HAP-1 (cell line): ENCODE data around the gene TBCC.
"Not testable (repeated sequence)": the region's sequence is repeated elsewhere in the genome, so short reads cannot be mapped to it uniquely, and the experiment has no call there.

Source experiments
- DNase-seq, 2 experiments: peaks; one replicate each; pipeline ENCODE4 v3.0.0-alpha.2; 2016 to 2020; ENCODE audit warnings: low spot score in 2 of 2
- H3K27me3 ChIP-seq: fragments of 250-450 bp; sonication (Bioruptor Pico); 2 replicates; pipeline ENCODE4 v1.5.1; 2020; ENCODE audit warnings: low read depth, mild to moderate bottlenecking, moderate library complexity
- H3K36me3 ChIP-seq: fragments of 250-450 bp; sonication (Bioruptor Pico); replicated peaks from 2 replicates; pipeline ENCODE4 v1.5.1; 2020; ENCODE audit warnings: mild to moderate bottlenecking
- H3K4me1 ChIP-seq: fragments of 250-450 bp; sonication (Bioruptor Pico); 2 replicates; pipeline ENCODE4 v1.5.1; 2020; ENCODE audit warnings: mild to moderate bottlenecking
- H3K4me3 ChIP-seq: fragments of 250-450 bp; sonication (Bioruptor Pico); 2 replicates; pipeline ENCODE4 v1.5.1; 2020; ENCODE audit warnings: mild to moderate bottlenecking, moderate library complexity
- H3K9me3 ChIP-seq: fragments of 250-450 bp; sonication (Bioruptor Pico); 2 replicates; pipeline ENCODE4 v1.5.1; 2020; ENCODE audit warnings: mild to moderate bottlenecking, moderate library complexity
- in situ Hi-C: fragments of 300-500 bp; cut with MboI; formaldehyde crosslinking; loops from 3 replicates; pipeline ENCODE4 v1.14.3; 2020; ENCODE audit warnings: low sequenced_read_pairs, inconsistent platforms, mixed read lengths

Gene TBCC

DNA sequence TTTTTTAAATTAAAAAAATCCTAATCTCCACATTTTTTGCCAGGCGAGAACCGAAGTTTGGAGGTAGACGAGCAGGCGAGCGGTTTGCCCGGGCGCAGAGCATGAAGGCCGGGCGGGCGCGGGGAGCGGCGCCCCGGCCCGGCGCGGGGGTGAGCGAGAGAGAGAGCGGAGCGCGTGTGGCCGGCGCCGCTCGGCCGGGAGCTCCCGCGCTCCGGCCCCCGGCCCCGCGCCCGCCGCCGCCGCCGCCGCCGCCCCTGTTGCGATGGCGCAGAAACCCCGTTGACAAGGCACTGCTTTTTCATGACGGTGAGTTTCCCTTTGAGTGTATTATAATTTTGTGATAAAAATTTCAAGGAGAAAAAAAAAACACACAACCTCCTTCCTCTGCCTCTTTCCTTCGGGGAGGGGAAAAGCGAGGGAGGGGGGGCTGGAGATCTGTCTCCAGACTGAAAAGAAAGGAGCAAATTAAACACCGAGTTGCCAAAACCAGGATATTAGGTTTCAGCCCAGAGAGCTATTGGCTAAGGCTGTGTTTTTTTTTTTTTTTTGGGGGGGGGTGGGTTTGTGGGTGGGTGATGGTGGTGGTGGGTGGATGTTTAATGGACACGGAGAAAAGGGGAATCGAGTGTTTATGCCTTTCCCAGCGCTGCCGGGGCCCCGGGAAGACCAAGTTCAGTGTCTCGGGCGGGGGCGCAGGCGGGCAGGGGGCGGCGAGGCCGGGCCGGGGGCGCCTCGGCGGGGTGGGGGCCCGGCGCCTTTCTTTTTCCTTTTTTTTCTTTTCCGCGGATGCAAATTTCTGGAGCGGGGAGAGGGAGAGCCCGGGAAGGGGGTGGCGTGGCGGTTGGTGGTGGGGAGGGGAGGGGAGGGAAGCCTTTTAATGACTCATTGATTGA is 36.1 kb upstream of the TBCC start, which contains the start of gene BICRAL:
Gene BICRAL, plus strand, starts transcription at position 257 of the 893 bp plus-strand sequence. CDS start 39,971 bp downstream, outside the sequence.
- peak; percentile 62 to 84 for DNase-seq
- in situ Hi-C loops = no loop called here
- H3K4me1 ChIP-seq = peaks cover 23% of the 10 kb centered on the region
- H3K4me3 ChIP-seq = peak within 1 kb of the TSS; percentile 74
- H3K36me3 ChIP-seq = no peaks in the 10 kb centered on the region
- H3K27me3 ChIP-seq = no peaks in the 10 kb centered on the region
- H3K9me3 ChIP-seq = no peaks in the 10 kb centered on the region

DNA sequence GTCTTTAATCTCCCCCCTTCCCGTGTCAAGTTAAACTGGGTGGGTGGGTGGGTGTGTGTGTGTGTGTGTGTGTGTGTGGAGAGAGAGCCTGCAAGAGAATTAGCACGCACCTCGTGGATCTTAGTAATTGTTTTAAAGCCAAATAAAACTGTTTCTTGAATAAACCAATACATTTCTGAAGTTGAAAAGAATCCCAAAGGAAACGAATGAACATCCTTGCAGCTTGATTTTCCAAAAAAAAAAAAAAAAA is 35.6 kb upstream of the TBCC start:
- H3K36me3 ChIP-seq = no peaks in the 10 kb centered on the region
- H3K4me1 ChIP-seq = peaks cover 19% of the 10 kb centered on the region
- no peaks in the 10 kb centered on the region for H3K27me3 ChIP-seq
- in situ Hi-C loops = no loop called here
- no peak for DNase-seq
- H3K4me3 ChIP-seq = peak overlapping the region; percentile 74
- H3K9me3 ChIP-seq = no peaks in the 10 kb centered on the region

DNA sequence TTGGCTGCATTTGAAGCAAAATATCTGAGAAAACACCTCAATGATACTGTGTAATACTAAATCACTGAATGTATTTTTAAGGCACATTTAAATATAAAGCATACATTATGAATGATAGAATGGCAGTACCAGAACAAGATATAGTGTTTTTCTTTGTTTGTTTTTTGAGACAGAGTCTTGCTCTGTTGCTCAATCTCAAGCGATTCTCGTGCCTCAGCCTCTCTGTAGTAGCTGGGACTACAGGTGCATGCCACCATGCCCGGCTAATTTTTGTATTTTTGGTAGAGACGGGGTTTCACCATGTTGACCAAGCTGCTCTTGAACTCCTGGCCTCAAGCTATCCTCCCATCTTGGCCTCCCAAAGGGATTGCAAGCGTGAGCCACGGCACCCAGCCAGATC is 33.6 kb upstream of the TBCC start:
- DNase-seq = no peak
- no peaks in the 10 kb centered on the region for H3K36me3 ChIP-seq
- no peaks in the 10 kb centered on the region for H3K9me3 ChIP-seq
- H3K27me3 ChIP-seq = no peaks in the 10 kb centered on the region
- H3K4me1 ChIP-seq = peaks cover 8% of the 10 kb centered on the region
- H3K4me3 ChIP-seq = no peak overlapping the region
- in situ Hi-C loops = no loop called here

DNA sequence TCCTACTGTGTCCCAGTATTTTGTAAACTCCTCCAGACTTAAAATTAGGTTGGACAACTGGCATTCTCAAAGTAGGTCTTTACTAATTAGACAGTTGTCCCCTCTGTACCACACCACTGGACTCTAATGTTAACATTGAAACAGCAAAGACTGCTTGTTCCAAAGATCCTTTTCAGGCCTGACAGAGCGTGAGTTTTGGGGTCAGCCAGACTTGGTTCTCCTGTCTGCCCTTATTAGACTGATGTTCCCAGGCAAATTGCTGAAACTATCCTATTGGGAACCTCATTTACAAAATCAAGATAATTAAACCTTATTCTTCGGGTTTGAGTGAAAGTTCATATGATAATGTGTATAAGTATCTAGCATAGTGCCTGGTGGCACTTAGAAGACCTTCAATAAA is 32.2 kb upstream of the TBCC start:
- in situ Hi-C loops = no loop called here
- H3K4me1 ChIP-seq = peaks cover 7% of the 10 kb centered on the region
- H3K27me3 ChIP-seq = no peaks in the 10 kb centered on the region
- no peak for DNase-seq
- H3K4me3 ChIP-seq = no peak overlapping the region
- H3K9me3 ChIP-seq = no peaks in the 10 kb centered on the region
- no peaks in the 10 kb centered on the region for H3K36me3 ChIP-seq

DNA sequence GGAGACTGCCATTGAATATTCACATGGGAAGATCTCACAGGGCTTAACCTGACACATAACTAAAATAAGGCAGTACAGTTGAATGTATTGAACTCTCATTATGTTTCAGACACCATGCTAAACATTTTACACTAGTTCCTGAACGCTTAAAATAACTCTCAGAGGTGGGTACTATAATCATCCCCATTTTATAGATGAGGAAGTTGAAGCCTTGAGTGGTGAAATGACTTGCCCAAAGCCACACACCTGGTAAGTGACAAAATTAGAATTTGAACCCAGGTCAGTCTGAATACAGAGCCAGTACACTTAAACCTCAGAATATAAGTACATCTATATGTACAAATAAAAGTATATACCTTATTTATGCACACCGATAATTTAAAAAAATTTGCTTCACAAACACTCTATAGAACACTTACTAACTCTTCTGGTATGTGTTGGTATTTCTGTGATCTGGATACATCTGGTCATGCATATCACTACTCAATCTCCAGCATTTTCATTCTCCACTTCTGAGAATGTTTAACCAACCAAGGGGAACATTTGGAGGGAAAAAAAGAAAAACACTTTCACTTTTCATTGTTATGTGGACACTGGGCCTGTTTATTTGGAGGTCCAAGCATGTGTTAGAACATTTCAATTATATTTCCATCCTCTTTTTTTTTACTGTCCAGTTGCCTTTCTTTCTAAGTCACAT is 31.4 kb upstream of the TBCC start:
- DNase-seq = no peak
- in situ Hi-C loops = no loop called here
- no peaks in the 10 kb centered on the region for H3K27me3 ChIP-seq
- no peak overlapping the region for H3K4me3 ChIP-seq
- H3K9me3 ChIP-seq = no peaks in the 10 kb centered on the region
- H3K36me3 ChIP-seq = no peaks in the 10 kb centered on the region
- peaks cover 7% of the 10 kb centered on the region for H3K4me1 ChIP-seq

DNA sequence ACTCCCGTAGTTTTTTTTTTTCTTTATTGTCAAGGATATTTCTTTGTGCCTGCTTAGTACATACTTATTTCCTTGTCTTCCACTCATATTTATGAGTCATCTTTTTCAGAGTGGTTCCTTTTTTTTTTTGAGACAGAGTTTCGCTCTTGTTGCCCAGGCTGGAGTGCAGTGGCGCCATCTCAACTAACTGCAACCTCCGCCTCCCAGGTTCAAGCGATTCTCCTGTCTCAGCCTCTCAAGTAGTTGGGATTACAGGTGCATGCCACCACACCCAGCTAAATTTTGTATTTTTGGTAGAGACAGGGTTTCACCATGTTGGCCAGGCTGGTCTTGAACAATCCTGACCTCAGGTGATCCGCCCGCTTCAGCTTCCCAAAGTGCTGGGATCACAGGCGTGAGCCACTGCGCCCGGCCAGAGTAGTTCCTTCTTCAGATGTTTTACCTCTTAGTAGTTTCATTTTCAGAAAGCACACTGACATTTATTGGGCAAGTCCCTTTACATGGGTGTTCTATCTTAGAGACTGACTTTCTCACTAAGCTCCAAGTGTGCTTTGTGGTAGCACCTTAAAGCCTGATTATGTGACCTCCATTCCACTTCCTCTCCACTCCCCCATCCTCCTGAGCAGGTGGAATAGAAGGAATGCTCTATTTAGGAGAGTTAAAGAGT is 29.1 kb upstream of the TBCC start:
- H3K27me3 ChIP-seq, H3K4me1 ChIP-seq, H3K4me3 ChIP-seq, in situ Hi-C loops, H3K9me3 ChIP-seq, DNase-seq, H3K36me3 ChIP-seq: not testable (repeated sequence)

DNA sequence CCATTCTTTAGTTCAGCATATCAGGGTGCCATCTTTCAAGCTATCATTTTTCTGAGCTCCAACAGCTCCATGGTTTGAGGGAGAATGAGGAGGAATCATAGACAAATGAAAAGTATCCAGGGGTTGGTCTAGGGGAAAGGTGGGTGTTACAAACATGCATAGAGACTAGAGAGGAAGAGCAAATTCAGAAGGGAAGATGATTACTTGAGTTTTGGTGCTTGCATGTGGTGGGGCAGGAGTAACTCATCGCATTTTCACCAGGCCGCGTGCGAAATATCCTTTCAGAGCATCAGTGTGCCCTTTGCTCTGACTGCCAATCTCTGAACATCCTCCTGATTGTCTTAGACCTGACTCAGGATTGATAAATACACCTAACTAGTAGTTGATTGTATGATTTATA is 28.3 kb upstream of the TBCC start:
- H3K36me3 ChIP-seq = no peaks in the 10 kb centered on the region
- H3K4me1 ChIP-seq = peaks cover 8% of the 10 kb centered on the region

DNA sequence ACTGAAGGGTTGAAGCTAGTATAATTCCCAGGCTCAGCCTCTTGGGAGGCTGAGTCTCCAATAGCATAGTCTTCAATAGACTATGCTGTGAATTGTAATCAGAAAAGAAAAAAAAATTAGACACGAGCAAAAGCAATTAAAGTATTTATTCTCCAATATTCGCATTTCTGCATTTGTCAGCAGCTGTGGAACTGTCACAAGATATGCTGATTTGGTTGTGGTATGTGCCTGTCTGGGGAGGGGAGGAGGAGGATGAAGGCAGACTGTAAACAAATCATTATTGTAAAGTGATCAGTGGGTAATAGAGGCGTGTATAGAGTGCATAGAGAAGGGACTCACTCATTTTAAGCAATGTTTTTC is 25.8 kb upstream of the TBCC start:
- Histone ChIP-seq H3K4me3 (no peak overlapping the region), H3K9me3 (no peaks in the 10 kb centered on the region; the same call in 1 of the 2 replicates), H3K4me1 (peaks cover 5% of the 10 kb centered on the region), H3K36me3 (no peaks in the 10 kb centered on the region), H3K27me3 (no peaks in the 10 kb centered on the region)
- no peak for DNase-seq
- in situ Hi-C loops = no loop called here

More for the DNA sequence above, 28.3 kb upstream of the TBCC start:
- no peak overlapping the region for H3K4me3 ChIP-seq
- H3K9me3 ChIP-seq = no peaks in the 10 kb centered on the region
- no peaks in the 10 kb centered on the region for H3K27me3 ChIP-seq
- DNase-seq = no peak
- in situ Hi-C loops = no loop called here

DNA sequence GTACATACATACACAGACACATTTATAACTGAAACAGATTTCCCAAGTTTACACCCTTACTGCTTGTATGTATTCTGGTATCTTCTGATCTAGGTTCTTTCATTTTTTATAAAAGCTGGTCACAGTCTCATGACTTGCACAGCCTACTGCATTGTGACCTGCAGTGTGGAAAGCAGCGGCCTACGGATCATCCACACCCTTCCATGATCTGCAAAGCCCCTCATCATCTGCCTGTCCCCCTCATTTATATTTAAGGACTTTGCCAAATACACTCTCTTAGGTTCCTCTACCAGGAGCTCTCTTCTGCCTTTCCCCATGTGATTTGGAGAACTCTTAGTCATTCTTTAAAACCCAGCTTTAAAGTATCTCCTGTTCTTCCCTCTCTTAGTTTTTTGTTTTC is 23.9 kb upstream of the TBCC start:
- in situ Hi-C loops = no loop called here
- peaks cover 5% of the 10 kb centered on the region for H3K4me1 ChIP-seq
- H3K4me3 ChIP-seq = no peak overlapping the region

DNA sequence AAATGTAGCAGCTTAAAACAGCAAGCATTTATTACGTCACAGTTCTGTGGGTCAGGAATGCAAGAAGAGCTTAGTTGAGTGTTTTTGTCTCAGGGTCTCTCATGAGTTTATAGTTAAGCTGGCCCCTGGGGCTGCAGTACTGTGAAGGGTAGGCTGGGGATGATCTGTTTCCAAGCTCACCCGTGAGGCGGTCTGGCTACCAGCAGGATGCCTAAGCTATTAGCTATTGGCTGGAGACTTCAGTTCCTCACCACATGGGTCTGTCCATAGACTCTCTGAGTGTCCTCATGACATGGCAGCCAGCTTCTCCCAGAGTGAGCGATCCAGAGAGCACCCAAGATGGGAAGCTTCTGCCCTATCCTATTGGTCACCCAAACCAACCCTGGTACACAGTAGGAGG is 23.1 kb upstream of the TBCC start:
- Histone ChIP-seq H3K9me3 (no peaks in the 10 kb centered on the region; the same call in 1 of the 2 replicates), H3K4me1 (peaks cover 5% of the 10 kb centered on the region), H3K4me3 (no peak overlapping the region), H3K27me3 (no peaks in the 10 kb centered on the region), H3K36me3 (no peaks in the 10 kb centered on the region)
- in situ Hi-C loops = no loop called here
- DNase-seq = no peak

More for the DNA sequence above, 23.9 kb upstream of the TBCC start:
- H3K27me3 ChIP-seq = no peaks in the 10 kb centered on the region
- H3K9me3 ChIP-seq = no peaks in the 10 kb centered on the region; the same call in 1 of the 2 replicates
- no peak for DNase-seq
- H3K36me3 ChIP-seq = no peaks in the 10 kb centered on the region

DNA sequence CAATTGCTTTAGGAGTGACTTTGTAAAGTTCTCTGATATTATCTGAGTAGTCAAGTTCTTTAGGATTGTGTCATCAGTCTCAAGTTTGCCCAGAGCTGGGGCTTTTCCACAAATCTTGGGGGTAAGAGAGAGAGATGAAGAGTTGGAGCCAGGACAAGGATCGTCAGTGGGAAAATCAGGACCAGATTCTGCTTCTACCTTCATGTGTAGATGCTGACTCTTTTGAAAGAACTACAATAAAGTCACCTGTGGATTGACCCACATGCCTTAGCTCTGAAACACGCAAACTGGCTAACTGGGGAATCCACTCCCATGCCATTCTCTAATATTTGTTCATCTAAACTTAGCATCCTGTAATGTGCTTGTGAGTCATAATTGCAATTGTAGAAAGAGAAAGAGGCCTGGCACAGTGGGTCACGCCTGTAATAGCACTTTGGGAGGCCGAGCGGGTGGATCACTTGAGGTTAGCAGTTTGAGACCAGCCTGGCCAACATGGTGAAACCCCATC is 20.3 kb upstream of the TBCC start:
- no peaks in the 10 kb centered on the region for H3K36me3 ChIP-seq
- peaks cover 7% of the 10 kb centered on the region for H3K4me1 ChIP-seq
- no peak overlapping the region for H3K4me3 ChIP-seq
- in situ Hi-C loops = no loop called here
- no peaks in the 10 kb centered on the region; the same call in 1 of the 2 replicates for H3K9me3 ChIP-seq
- no peaks in the 10 kb centered on the region for H3K27me3 ChIP-seq
- no peak for DNase-seq

DNA sequence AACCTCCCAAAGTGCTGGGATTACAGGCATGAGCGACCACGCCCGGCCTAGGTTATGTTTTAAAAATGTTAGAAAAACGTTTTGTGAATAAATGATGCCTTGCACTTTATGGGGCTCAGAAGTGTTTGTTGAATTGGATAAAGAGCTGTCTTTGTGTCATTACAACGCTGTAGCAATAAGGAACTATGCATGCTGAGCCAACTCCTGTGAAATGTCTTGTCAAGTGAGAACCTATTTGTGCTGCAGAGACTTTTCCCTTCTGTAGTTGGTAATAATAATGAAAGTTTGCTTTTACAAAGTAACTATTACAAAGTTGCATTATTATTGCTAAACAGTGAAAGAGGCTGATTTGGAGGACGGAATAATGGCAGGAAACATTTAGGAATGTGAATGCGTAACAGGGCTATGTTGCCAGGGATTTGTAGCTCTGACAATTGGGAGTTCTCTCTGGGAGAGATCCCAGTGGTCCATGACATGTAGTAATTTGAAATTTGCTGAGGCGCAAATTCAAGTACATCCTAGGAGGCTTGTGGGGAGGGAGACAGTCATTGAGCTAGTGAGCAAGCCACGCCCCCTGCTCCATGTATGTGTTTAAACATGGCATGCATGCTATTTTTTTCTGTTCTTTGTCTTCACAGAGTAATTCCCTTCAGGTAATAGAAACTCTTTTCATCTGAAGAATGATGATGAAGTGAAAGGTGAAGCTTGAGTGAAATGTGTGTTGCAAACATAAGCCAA is 19.2 kb upstream of the TBCC start:
- Histone ChIP-seq H3K4me3 (no peak overlapping the region), H3K36me3 (no peaks in the 10 kb centered on the region), H3K27me3 (no peaks in the 10 kb centered on the region), H3K4me1 (peaks cover 7% of the 10 kb centered on the region), H3K9me3 (no peaks in the 10 kb centered on the region; the same call in 1 of the 2 replicates)
- in situ Hi-C loops = no loop called here
- no peak for DNase-seq

DNA sequence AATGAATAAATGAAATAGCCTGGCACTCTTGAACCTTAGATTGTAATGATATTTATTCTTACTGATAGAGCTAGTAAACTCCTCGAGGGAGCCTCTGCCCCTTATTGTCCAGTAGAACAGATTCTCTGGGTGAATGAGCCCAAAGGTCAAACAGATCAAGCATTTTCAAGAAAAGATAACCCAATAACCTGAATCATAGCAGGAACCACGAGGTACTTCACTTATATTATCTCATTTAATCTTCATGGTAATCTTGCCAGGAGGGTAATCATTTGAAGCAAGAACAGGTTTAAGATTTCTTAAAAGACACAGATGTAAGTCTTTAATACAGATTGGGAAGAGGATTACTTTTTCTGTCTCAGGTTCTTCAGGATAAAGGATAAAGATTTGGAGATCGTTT is 17.0 kb upstream of the TBCC start:
- Histone ChIP-seq H3K36me3 (no peaks in the 10 kb centered on the region), H3K4me3 (no peak overlapping the region), H3K27me3 (no peaks in the 10 kb centered on the region), H3K9me3 (no peaks in the 10 kb centered on the region), H3K4me1 (peaks cover 7% of the 10 kb centered on the region)
- in situ Hi-C loops = no loop called here
- no peak for DNase-seq
